ENCODE data around the gene BCL7A.

BCL7A gene

DNA sequence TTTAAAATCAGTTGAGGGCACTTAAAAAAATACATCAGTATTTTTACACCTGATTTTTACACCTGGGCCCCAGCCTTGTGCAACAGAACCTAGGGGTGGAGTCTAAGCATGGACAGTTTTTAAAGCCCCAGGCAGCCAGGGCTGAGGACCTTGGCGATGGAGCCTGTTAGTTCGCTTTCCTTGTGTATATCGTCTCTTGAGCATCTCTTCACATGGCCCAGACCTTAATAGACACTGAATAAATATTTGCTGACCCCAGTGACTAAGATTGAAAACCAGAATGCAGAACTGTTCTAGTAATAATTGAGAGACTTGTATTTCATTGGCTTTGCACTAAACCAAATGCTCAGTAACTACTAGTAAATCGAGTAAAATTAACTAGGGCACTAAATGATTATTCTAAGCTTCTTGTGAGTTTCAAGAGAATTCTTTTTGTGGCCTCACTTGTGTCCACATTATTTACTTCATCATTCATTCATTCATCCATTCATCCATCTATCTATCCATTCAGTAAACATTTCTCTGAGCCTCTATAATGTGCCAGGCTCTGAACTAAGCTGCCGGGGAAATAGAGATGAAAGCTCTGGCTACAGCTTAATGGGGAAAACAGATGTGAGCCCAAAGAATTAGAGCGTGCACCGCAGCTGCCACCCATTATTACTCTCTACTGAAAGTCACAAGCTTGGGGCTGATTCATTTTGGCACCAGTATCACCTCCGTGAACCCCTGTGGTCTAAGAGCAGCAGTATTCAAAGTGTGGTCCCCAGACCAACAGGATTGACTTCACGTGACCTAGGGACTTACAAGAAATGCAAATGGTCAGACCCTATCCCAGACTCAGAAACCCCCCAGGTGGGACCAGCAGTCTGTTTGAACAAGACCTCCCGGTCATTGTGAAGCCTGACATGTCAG, 30.7 kb upstream of the BCL7A start:
- DNase-seq (ENCODE audit: low read depth), result peak; percentile 58
- H3K4me3 ChIP-seq (ENCODE audit: low read length), result no peak overlapping the region
- TF ChIP-seq, protein P1, sequence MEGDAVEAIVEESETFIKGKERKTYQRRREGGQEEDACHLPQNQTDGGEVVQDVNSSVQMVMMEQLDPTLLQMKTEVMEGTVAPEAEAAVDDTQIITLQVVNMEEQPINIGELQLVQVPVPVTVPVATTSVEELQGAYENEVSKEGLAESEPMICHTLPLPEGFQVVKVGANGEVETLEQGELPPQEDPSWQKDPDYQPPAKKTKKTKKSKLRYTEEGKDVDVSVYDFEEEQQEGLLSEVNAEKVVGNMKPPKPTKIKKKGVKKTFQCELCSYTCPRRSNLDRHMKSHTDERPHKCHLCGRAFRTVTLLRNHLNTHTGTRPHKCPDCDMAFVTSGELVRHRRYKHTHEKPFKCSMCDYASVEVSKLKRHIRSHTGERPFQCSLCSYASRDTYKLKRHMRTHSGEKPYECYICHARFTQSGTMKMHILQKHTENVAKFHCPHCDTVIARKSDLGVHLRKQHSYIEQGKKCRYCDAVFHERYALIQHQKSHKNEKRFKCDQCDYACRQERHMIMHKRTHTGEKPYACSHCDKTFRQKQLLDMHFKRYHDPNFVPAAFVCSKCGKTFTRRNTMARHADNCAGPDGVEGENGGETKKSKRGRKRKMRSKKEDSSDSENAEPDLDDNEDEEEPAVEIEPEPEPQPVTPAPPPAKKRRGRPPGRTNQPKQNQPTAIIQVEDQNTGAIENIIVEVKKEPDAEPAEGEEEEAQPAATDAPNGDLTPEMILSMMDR (conservative IDR thresholded peaks at IDR 0.05; ENCODE audit: low read length), result no peak

DNA sequence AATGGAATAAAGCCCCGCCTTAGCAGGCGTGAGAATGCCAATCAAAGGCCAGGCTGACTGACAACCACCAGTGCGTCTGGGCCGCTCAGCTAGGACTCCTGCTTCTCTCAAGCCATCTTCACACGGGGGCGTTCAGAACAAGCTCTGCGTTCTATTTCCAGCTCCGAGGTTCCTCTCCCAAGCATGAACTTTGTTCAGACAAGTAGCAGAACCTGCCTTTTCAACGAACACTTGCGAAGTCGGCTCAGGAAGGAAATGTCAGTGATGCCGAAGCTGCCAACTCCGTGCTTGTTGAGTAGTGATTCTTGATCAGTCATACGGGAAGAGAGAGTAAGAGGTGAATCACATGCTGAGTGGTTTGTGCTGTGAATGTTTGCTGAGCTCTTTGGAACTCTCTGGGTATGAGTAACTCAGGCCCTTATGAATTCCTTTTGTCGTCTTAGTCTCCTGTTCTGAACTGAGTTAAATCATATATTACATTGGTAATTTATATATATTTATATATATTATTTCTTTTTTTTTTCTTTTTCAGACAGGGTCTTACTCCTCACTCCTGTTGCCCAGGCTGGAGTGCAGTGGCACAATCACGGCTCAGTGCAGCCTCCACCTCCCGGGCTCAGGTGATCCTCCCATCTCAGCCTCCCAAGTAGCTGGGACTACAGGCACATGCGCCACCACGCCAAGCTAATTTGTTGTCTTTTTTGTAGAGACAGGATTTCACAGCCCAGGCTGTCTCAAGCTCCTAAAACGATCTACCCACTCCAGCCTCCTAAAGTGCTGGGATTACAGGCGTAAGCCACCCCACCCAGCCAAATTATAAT, 29.4 kb upstream of the BCL7A start:
- peak; percentile 97 for DNase-seq (ENCODE audit: low read depth)
- TF ChIP-seq, protein P1 (conservative IDR thresholded peaks at IDR 0.05; ENCODE audit: low read length), result no peak

DNA sequence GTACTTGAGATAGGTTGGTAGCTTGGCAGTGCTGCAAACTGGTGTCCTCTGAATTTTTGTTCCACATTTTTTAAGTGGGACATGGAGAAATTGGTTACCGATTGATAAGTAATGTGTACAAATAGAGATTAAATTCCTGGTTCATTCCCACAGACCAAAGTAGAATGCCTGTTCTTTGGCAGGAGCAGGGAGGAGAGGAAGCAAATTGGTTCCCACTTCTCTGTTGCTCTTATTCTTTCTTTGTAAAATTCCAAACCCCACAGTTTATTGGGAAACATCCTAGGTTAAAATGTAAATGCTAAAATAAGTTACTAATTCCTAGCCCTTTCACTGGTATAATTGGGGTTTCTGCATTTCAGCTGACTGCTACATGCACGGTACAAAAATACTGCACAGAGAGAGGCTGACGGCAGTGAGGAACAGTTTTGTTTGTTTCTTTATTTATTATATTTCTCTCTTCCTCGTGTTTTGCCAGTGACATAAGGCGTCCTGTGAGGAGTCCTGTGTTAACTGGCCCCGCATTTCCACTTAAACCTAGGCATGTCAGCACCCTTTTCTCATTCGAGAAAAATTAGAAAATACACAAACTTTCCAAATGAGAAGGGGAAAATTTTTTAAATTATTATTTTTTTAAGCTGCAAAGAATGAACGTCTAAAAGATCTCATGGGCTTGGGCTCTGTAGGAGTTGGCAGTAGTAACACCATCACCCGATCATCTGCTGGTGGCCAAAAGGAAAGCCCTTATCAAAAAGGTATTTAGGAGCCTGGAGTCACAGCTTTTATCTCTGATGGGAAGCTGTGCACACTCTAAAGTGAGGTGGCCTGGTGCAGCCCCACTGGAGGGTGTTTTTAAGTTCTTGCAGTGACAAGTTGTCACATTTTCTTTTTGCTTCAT, 25.4 kb upstream of the BCL7A start:
- no peak for DNase-seq (ENCODE audit: low read depth)
- TF ChIP-seq, protein P1 (conservative IDR thresholded peaks at IDR 0.05; ENCODE audit: low read length), result no peak
- no peak overlapping the region for H3K4me3 ChIP-seq (ENCODE audit: low read length)

More for the DNA sequence above, 29.4 kb upstream of the BCL7A start:
- no peak overlapping the region for H3K4me3 ChIP-seq (ENCODE audit: low read length)

DNA sequence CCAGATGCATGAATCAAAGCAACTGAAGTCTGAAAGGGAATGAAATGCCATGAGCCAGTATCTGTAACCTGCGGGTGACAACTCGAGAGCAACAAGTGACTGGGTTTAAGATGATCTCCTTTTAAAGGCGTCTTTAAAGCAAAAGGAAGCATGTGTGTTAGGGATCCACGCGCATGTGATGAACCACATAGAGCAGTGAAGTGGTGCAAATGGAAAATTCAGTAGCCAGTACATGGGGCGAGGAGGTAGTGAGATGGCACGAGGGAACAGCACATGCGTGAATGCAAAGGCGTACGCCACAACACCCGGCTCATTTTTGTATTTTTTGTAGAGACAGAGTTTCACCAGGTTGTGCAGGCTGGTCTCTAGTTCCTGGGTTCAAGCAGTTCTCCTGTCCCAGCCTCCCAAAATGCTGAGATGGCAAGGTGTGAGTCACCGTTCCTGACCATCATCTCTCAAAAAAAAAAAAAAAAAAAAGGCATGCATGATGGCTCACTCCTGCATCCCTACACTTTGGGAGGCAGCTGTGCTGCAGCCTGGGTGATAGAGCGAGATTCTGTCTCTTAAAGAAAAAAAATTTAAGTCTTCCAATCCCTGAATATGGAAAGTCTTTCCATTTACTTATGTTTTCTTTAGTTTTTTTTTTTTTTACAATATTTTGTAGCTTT, 24.6 kb upstream of the BCL7A start:
- no peak for DNase-seq (ENCODE audit: low read depth)
- TF ChIP-seq, protein P1 (conservative IDR thresholded peaks at IDR 0.05; ENCODE audit: low read length), result no peak
- no peak overlapping the region for H3K4me3 ChIP-seq (ENCODE audit: low read length)

DNA sequence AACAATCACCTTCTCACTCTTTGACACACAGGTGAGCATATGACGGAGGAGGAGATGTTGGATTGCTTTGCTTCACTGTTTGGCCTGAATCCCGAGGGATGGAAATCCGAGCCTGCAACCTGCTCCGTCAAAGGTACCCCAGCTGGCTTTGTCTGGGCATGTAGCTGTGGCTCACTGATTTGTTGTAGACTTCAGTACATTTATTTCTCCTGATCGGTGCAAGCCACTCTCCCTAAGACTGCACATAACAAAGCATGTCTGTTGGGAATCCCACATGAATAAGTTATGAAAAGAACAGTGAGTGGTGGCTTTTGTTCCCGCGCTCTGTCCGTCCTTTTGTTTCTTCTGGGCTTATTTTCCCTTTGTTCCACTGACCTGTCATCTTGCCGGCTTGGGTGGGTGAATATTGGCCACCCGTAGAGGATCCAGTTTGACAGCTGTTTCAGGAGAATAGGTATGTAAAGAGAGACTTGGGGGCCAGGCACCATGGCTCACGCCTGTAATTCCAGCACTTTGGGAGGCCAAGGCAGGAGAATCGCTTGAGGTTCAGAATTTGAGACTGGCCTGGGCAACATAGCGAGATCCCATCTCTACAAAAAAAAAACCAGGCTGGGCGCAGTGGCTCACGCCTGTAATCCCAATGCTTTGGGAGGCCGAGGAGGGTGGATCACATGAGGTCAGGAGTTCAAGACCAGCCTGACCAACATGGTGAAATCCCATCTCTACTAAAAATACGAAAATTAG, 20.0 kb upstream of the BCL7A start:
- no peak overlapping the region for H3K4me3 ChIP-seq (ENCODE audit: low read length)
- no peak for DNase-seq (ENCODE audit: low read depth)
- TF ChIP-seq, protein P1 (conservative IDR thresholded peaks at IDR 0.05; ENCODE audit: low read length), result no peak

Measured in AG10803 (cell line).